ENCODE measurements around the gene SYT17.

- TF ChIP-seq POLR2AphosphoS5 (IDR thresholded peaks at IDR 0.05) (no peak), POLR2A (IDR thresholded peaks at IDR 0.05) (no peak)
These were observed 486 bp downstream of the SYT17 start for GRCh38 chr16:19168371-19169081.
